Activated CD8-positive, alpha-beta memory T cell treated with anti-CD3 and anti-CD28 coated beads, Interleukin-2, amount 10 ng/mL, durations not matched to agents 7 days and 5 days (primary cell): Measurements from ENCODE around the gene TMEM53. TPM values are rescaled to one million over a fixed set of nuclear protein-coding genes. Genes with fewer than 3 reads are reported as not detected.
"Not testable (repeated sequence)": the region's sequence is repeated elsewhere in the genome, so short reads cannot be mapped to it uniquely, and the experiment has no call there.

Experiments
- ATAC-seq: fragments of 150-1000 bp; cut with Tn5 transposase; one replicate; pipeline ENCODE4 v1.10.0; 2021; ENCODE audit warnings: moderate library complexity
- CTCF ChIA-PET: fragments of 350-600 bp; sonication (Branson Sonifier 250); formaldehyde crosslinking; loops from one replicate; lab custom pipeline; 2021; ENCODE audit warnings: antibody characterized with exemption; lab: Charles Lee
- DNase-seq: peaks from one replicate; pipeline ENCODE4 v3.0.0-alpha.2; 2020
- H3K27ac Mint-ChIP-seq: one replicate; pipeline ENCODE4 v1.8.0; 2021; ENCODE audit warnings: mild to moderate bottlenecking, mixed read lengths
- H3K27me3 Mint-ChIP-seq: one replicate; pipeline ENCODE4 v1.8.0; 2021; ENCODE audit warnings: mixed read lengths
- H3K36me3 Mint-ChIP-seq: one replicate; pipeline ENCODE4 v1.8.0; 2021; ENCODE audit warnings: mild to moderate bottlenecking, mixed read lengths
- H3K4me1 Mint-ChIP-seq: one replicate; pipeline ENCODE4 v1.8.0; 2021; ENCODE audit warnings: mixed read lengths
- H3K4me3 Mint-ChIP-seq: one replicate; pipeline ENCODE4 v1.8.0; 2021; ENCODE audit warnings: mild to moderate bottlenecking, moderate library complexity, mixed read lengths
- H3K9me3 Mint-ChIP-seq: one replicate; pipeline ENCODE4 v1.8.0; 2022; ENCODE audit warnings: low read depth, mixed read lengths
- total RNA-seq, 2 experiments: library from RNA; stranded (reverse); gene quantifications; one replicate each; pipeline ENCODE4 v1.2.3, GENCODE V29; 2021

The TMEM53 gene
- total RNA-seq, 2 experiments from 2014 or later: 3.6 to 3.7 TPM

DNA sequence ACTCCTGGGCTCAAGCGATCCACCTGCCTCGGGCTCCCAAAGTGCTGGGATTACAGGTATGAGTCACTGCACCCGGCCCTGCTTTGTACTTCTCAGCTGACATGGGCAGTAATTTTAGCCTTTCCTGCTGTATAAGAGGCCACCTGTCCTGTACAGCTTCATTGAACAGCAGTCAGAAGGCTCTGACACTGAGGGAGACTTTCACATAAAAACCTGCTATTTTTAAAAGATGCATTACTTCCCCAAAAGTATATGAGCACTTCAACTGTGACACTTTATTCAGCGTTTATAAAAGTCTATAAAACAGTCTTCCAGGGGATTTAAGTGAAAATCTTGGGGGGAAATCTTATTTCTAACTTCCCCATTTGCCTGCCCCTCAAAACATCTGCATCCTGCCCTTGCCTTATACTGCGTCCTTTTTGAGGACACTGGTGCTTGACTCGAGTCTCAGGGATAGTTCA lies 39.1 kb upstream of the TMEM53 start:
- DNase-seq (no peak), ATAC-seq (no peak)
- CTCF ChIA-PET: interaction anchor here (1.0 to 1.4 kb wide), 4 partner anchors 18 to 63 kb away, joined by 3 read pairs; partner anchors contain the start of genes RNU5D-1 and TMEM53
- Mint-ChIP-seq H3K27me3 (peaks cover 18% of the 10 kb centered on the region), H3K4me3 (no peak overlapping the region), H3K36me3 (no peaks in the 10 kb centered on the region), H3K27ac (no peak overlapping the region), H3K9me3 (no peaks in the 10 kb centered on the region), H3K4me1 (peaks cover 41% of the 10 kb centered on the region)

DNA sequence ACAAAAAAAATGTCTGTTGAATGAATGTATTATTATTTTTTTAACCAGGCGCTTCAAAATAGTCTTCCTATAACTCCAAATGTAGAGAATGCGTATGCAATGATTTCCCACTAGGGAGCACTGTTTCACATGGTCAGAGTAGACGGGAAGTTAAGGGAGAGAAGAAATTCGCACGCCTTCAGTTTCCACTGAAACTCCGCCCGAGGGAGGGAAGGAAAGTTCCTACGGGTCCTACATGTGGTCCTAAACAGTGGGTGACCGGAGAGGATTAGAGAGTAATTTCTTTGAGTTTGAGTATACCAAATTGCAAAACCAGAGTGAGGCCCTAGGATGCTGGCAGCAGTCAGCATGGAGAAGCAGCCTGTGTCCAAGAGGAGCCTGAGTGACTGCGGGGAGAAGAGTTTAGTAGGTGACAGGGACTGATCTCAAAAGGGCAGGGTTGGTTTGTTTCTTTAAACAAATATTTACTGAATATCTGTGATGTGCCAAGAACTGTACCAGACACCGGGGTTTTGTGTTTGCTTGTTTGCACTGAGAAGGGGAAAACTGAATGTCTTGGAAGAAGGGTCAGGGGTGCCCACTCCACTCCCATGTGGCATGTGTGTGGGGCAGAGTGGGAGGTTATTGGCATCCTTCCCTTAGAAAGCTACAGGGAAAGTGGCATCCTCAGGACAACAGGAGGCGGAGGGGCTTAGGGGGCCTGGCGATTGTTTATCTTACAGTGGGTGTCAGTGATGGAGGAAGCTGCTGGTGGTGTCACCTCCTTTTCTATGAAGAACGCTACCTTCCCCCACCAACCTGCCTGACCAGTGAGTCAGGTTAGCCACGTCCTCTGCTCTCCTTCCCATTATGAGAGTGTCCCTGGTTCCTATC lies 33.9 kb upstream of the TMEM53 start:
- CTCF ChIA-PET: interaction anchor here (0.5 to 2.3 kb wide), 4 partner anchors 12 to 553 kb away, joined by 3 to 8 read pairs (median 4); no protein-coding TSS in a partner anchor
- H3K9me3 Mint-ChIP-seq: no peaks in the 10 kb centered on the region
- no peaks in the 10 kb centered on the region for H3K36me3 Mint-ChIP-seq
- peaks cover 18% of the 10 kb centered on the region for H3K27me3 Mint-ChIP-seq
- DNase-seq (peak; percentile 50), ATAC-seq (peak; percentile 79)
- no peak overlapping the region for H3K4me3 Mint-ChIP-seq
- H3K27ac Mint-ChIP-seq: peak overlapping the region; percentile 0
- peaks cover 13% of the 10 kb centered on the region for H3K4me1 Mint-ChIP-seq

DNA sequence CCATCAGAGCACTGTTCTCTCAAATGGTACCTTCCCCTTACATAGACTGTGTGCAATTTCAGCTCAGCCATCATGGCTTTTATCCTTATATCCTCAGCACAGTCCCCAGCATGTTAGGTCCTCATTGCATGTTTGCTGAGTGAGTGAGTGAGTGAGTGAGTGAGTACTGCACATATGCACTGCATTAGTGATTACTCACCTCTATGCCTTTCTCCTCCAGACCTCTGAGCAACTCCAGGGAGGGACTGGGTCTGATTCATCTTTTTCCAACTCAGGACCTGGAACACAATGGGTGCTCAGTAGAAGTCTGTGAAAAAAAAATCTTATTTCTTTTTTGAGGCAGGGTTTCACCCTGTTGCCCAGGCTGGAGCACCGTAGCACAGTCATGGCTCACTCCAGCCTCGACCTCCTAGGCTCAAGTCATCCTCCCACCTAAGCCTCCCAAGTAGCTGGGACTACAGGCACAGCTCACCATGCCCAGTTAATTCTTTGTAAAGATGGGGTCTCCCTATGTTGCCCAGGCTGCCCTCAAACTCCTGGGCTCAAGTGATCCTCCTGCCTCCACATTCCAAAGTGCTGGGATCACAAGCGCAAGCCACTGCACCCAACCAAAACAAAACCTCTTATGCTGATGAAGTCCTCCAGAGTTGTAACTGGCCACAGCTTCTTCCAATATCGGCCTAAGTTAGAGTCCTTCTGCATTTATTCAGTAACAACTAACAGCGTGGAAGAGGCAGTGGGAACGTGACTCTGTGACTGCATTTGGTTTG lies 33.0 kb upstream of the TMEM53 start:
- no peak overlapping the region for H3K27ac Mint-ChIP-seq
- CTCF ChIA-PET: interaction anchor here (0.5 to 3.0 kb wide), 4 partner anchors 9 to 554 kb away, joined by 3 to 20 read pairs (median 6); no protein-coding TSS in a partner anchor
- H3K4me3 Mint-ChIP-seq: no peak overlapping the region
- H3K4me1 Mint-ChIP-seq: peaks cover 13% of the 10 kb centered on the region
- H3K36me3 Mint-ChIP-seq: no peaks in the 10 kb centered on the region
- DNase-seq: no peak
- ATAC-seq: no peak
- peaks cover 18% of the 10 kb centered on the region for H3K27me3 Mint-ChIP-seq
- no peaks in the 10 kb centered on the region for H3K9me3 Mint-ChIP-seq

DNA sequence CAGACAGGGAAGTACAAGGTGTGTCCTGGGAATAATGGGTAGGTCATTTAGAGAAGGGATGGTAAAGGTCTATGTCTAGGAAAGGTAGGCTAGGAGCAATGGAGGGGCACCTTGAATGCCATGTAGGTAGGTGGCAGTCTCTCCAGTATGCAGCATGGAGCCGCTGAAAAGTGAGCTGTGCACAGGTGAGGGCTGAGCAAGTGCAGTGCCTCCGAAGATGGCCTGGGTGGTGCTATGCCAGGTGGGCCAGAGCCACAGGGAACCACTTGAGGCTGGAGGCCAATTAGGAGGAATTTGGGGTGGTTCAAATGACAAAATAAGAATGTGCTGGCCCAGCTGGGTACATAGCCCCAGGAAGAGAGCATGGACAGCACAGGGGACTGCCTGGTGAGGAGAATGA lies 31.7 kb upstream of the TMEM53 start:
- ATAC-seq (no peak), DNase-seq (no peak)
- H3K36me3 Mint-ChIP-seq: no peaks in the 10 kb centered on the region
- H3K9me3 Mint-ChIP-seq: no peaks in the 10 kb centered on the region
- H3K4me1 Mint-ChIP-seq: peaks cover 13% of the 10 kb centered on the region
- peaks cover 9% of the 10 kb centered on the region for H3K27me3 Mint-ChIP-seq
- H3K4me3 Mint-ChIP-seq: no peak overlapping the region
- H3K27ac Mint-ChIP-seq: no peak overlapping the region
- CTCF ChIA-PET: interaction anchor here (1.3 to 3.0 kb wide), 3 partner anchors 9 to 16 kb away, joined by 4 to 20 read pairs (median 8); no protein-coding TSS in a partner anchor

DNA sequence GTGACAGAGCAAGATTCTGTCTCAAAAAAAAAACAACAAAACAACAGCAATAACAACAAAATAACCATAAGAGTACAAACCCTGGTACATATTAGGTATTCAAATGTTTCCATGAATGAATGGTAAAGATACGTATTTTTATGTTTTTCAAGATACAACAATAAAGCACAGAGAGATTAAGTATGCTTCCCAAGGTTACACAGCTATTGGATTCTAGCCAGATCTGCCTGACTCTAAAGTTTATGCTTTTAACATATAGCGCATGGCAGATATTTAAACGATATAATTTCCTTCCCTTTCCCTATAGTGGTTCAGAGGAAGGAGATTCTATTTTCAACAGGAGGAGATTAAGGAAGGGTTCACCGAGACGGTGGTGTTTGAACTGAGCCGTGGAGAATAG lies 31.2 kb upstream of the TMEM53 start:
- ATAC-seq: no peak
- Mint-ChIP-seq H3K4me3 (no peak overlapping the region), H3K4me1 (peaks cover 13% of the 10 kb centered on the region), H3K9me3 (no peaks in the 10 kb centered on the region), H3K27me3 (peaks cover 5% of the 10 kb centered on the region), H3K27ac (no peak overlapping the region), H3K36me3 (no peaks in the 10 kb centered on the region)
- CTCF ChIA-PET: interaction anchor here (2.3 to 3.0 kb wide), 2 partner anchors 9 to 11 kb away, joined by 8 to 20 read pairs; no protein-coding TSS in a partner anchor
- no peak for DNase-seq

DNA sequence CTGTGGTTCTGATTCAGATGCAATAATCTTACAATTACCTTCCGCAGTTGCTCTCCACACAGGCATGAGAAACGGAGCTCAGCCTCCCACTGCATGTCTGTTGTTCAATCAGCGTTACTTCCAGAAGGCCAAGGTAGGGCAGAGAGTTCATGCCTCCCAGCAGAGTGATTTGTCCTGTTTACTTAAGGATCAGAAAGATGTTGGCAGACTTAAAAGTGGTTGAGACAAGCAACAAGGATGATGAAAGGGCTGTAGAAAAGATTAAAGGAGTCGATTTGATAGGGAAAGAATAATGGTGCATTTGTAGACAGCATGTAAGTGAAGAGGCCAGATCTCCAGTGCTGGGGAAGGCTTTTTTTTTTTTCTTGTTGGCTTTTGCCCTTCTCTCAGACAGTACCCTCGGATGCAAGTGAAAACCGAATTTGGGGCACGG lies 26.9 kb upstream of the TMEM53 start:
- H3K27ac Mint-ChIP-seq: no peak overlapping the region
- peaks cover 18% of the 10 kb centered on the region for H3K4me1 Mint-ChIP-seq
- H3K36me3 Mint-ChIP-seq: peaks cover 2% of the 10 kb centered on the region
- no peaks in the 10 kb centered on the region for H3K9me3 Mint-ChIP-seq
- H3K27me3 Mint-ChIP-seq: no peaks in the 10 kb centered on the region
- CTCF ChIA-PET: interaction anchor here (1.0 kb wide), 1 partner anchor 14 kb away, joined by 4 read pairs; no protein-coding TSS in a partner anchor
- no peak overlapping the region for H3K4me3 Mint-ChIP-seq
- DNase-seq: no peak
- ATAC-seq: no peak

DNA sequence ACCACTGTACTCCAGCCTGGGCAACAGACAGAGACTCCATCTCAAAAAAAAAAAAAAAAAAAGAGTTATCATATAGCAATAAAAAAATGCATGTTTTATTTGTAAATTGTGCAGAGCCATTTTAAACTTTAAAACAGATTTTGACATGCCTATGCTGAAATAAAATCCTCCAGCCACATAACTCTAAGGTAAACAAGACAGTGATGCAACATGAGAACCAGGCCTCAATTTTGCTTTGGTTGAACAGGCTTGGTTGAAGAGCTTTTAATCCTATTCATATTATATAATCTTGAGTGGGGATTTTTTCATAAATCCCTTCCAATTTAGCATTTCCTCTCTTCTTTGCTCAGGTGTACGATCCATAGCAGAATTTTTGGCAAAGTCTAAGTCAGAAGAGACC lies 26.3 kb upstream of the TMEM53 start:
- no peak overlapping the region for H3K27ac Mint-ChIP-seq
- CTCF ChIA-PET: interaction anchor here (1.0 kb wide), 1 partner anchor 13 kb away, joined by 4 read pairs; no protein-coding TSS in a partner anchor
- DNase-seq: no peak
- no peaks in the 10 kb centered on the region for H3K27me3 Mint-ChIP-seq
- H3K9me3 Mint-ChIP-seq: no peaks in the 10 kb centered on the region
- H3K36me3 Mint-ChIP-seq: peaks cover 2% of the 10 kb centered on the region
- no peak overlapping the region for H3K4me3 Mint-ChIP-seq
- no peak for ATAC-seq
- peaks cover 19% of the 10 kb centered on the region for H3K4me1 Mint-ChIP-seq

DNA sequence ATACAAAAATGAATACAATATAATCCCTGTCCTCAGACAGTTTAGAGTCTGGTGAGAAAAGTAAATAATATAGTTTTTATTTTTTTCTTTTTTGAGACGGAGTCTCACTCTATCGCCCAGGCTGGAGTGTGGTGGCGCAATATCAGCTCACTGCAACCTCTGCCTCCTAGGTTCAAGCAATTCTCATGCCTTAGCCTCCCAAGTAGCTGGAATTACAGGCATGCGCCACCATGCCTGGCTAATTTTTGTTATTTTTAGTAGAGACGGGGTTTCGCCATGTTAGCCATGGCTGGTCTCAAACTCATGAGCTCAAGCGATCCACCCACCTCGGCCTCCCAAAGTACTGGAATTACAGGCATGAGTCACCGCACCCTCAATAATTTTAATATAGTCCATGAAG lies 25.1 kb upstream of the TMEM53 start:
- ATAC-seq, H3K36me3 Mint-ChIP-seq, CTCF ChIA-PET, H3K27me3 Mint-ChIP-seq, H3K27ac Mint-ChIP-seq, H3K4me3 Mint-ChIP-seq, H3K9me3 Mint-ChIP-seq, DNase-seq: not testable (repeated sequence)
- H3K4me1 Mint-ChIP-seq: peaks cover 19% of the 10 kb centered on the region

DNA sequence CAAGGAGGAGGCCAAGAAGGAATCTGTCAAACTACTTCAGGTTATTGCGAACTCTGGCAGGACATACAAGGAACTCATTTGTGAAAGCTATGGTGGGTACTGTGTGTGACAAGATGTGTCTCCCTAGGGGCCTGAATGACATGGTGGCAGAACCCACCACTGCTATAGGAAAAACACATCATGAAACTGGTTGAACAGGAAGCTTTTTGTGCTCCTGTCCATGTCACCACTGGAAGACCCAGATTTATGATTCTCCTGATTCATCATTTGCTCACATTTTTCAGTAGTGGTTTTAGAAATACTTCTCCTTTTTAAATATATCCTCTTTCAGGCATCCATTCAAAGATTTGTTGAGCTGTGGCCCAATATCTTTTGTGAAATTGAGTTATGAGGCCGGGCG lies 23.9 kb upstream of the TMEM53 start:
- CTCF ChIA-PET: interaction anchor here (0.9 kb wide), 2 partner anchors 32 to 43 kb away, joined by 3 read pairs; partner anchors contain the start of gene RNU5D-1
- ATAC-seq (no peak), DNase-seq (no peak)
- Mint-ChIP-seq H3K27me3 (peaks cover 2% of the 10 kb centered on the region), H3K4me1 (peaks cover 24% of the 10 kb centered on the region), H3K36me3 (peaks cover 2% of the 10 kb centered on the region), H3K4me3 (no peak overlapping the region), H3K27ac (no peak overlapping the region), H3K9me3 (no peaks in the 10 kb centered on the region)

DNA sequence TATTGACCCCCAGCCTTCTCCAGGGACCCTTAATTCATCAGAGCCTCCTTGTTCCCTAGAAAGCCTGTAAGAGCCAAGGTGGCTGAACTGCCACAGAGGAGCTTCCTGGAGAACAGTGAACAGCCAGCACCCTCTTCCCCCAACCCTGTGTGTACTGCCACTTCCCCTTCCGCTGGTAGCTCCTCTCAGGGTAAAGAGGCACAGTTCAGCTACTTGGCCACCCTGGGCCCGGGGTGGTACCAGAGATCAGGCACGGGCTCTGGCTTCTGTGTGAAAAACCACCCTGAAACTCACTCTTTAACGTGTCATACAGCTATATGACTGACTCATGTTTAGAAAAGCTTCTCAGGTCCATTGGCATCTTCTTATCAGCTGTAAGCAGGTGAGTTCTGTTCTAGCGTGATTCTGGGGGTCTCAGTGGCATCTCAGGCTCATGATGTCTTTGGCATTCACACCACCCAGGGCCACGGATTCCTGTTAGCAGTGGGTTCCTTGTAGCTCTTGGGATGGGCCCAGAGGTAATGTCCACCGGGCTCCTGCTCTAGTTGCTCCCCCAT lies 22.6 kb upstream of the TMEM53 start:
- Mint-ChIP-seq H3K36me3 (peaks cover 2% of the 10 kb centered on the region), H3K9me3 (no peaks in the 10 kb centered on the region), H3K27me3 (peaks cover 2% of the 10 kb centered on the region), H3K27ac (peak overlapping the region; percentile 74), H3K4me1 (peaks cover 25% of the 10 kb centered on the region), H3K4me3 (no peak overlapping the region)
- CTCF ChIA-PET: interaction anchor here (0.7 to 1.8 kb wide), 10 partner anchors 9 to 124 kb away, joined by 3 to 8 read pairs (median 3); no protein-coding TSS in a partner anchor
- DNase-seq (peak; percentile 73), ATAC-seq (peak; percentile 82)

DNA sequence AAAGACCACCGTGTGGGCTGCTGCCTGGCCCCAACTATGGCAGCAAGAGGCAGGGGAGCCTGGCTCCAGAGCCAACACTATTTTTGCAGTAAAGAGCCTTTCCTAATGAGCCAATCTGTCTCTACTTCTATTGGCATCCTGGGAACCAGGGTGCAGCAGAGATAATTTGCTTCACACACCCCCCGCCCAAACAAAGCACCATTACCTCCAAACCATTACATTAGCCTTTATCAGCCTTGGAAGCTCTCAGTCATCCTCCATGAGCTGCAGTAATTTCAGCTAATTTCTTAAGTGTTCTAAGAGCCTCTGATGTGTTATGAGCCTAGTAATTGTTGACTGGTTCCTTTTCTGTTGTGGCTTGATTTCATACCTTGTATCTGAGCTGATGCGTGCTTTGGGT lies 21.8 kb upstream of the TMEM53 start:
- no peak for DNase-seq
- no peak for ATAC-seq
- Mint-ChIP-seq H3K27ac (no peak overlapping the region), H3K9me3 (no peaks in the 10 kb centered on the region), H3K4me1 (peaks cover 25% of the 10 kb centered on the region), H3K36me3 (peaks cover 2% of the 10 kb centered on the region), H3K27me3 (peaks cover 6% of the 10 kb centered on the region), H3K4me3 (no peak overlapping the region)
- CTCF ChIA-PET: interaction anchor here (0.5 to 1.8 kb wide), 8 partner anchors 8 to 124 kb away, joined by 3 to 8 read pairs (median 3); no protein-coding TSS in a partner anchor

DNA sequence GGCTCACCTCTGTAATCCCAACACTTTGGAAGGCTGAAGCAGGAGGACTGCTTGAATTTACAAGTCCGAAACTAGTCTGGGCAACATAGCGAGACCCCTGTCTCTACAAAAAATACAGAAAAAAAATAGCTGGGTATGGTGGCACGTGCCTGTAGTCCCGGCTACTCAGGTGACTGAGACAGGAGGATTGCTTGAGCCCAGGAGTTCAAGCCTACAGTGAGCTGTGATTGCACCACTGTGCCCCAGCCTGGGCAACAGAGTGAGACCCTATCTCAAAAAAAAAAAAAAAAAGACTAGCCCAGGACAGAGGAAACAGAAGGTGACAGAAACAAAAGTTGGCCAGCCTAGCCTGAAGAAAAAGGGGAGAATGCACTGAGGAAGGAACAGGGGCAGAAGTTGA lies 21.4 kb upstream of the TMEM53 start:
- Mint-ChIP-seq H3K4me3 (no peak overlapping the region), H3K27me3 (peaks cover 6% of the 10 kb centered on the region), H3K36me3 (peaks cover 2% of the 10 kb centered on the region), H3K27ac (no peak overlapping the region), H3K9me3 (no peaks in the 10 kb centered on the region), H3K4me1 (peaks cover 25% of the 10 kb centered on the region)
- CTCF ChIA-PET: interaction anchor here (0.5 to 1.8 kb wide), 3 partner anchors 10 to 43 kb away, joined by 3 to 8 read pairs (median 4); no protein-coding TSS in a partner anchor
- ATAC-seq (no peak), DNase-seq (no peak)
